DMS114 treated with DMSO at 0.1 percent for 48 hours (cell line): ENCODE results near the gene CEP85L.
"Not testable (repeated sequence)": the region's sequence is repeated elsewhere in the genome, so short reads cannot be mapped to it uniquely, and the experiment has no call there.

Source experiments
- DNase-seq: peaks from one replicate; lab custom pipeline; 2025; ENCODE audit not compliant: unreplicated experiment; lab: John Stamatoyannopoulos, UW

The CEP85L gene

DNA sequence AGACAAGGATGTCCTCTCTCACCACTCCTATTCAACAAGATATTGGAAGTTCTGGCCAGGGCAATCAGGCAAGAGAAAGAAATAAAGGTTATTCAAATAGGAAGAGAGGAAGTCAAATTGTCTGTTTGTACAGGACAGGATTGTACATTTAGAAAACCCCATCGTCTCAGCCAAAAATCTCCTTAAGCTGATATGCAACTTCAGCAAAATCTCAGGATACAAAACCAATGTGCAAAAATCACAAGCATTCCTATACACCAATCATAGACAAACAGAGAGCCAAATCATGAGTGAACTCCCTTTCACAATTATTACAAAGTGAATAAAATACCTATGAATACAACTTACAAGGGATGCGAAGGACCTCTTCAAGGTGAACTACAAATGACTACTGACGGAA lies 217.2 kb downstream of the CEP85L start:
- not testable (repeated sequence) for DNase-seq

DNA sequence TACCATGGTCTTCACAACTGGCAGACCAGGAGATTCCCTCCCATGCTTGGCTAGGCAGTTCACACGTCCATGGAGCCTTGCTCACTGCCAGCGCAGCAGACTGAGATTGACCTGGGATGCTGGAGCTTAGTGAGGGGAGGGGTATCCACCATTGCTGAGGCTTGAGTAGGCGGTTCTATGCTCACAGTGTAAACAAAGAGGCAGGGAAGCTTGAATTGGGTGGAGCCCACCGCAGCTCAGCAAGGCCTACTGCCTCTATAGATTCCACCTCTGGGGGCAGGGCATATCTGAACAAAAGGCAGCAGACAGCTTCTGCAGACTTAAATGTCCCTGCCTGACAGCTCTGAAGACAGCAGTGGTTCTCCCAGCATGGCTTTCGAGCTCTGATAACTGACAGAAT lies 230.1 kb downstream of the CEP85L start:
- DNase-seq, result not testable (repeated sequence)

DNA sequence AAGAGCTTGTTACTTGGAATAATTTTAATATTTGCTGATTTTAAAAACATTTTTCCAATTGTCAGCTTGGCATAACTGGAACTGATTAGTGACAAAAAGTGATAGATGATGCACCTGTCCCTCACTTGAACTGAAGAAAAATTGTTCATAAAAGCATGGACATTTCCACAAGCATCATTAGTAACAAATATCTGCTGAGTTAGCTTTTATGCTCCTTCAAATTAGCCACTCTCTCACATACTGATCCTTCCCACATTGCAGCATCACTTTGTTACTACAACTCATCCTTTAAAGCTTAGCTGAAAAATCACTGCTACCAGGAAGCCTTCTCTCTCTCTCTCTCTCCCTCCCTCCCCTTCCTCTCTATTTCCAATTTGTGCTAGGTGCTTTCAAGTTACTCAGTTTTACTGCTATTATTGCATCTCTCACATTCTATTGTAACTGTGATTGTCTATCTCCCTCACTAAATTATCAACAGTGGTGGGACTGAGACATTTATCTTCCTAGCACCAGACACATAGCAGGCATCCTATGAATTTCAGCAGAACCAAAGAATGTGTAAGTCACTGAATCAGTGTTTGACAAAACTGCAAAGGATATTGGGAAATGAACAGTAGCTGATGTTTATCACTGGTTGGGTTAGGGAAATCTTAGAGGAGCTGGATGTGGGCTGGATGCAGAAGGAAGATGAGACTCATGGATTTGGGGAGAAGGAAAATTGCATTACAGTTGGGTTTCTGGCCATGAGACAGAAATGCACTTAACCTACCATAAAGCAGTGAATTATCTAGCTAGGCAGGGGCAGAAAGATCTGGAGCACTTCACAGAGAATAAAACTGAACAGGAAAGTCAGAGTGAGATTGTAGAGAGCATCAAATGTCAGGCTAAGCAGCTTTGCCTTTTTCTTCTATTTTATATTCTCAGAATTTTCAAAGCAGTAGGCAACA lies 231.7 kb downstream of the CEP85L start:
- no peak for DNase-seq
